GM12865 (cell line): ENCODE measurements around the gene F10.

ENCODE experiments used
- DNase-seq: peaks from one replicate; pipeline ENCODE4 v3.0.0; 2010; ENCODE audit warnings: low read depth
- H3K4me3 ChIP-seq: 2 replicates; pipeline ENCODE4 v1.5.1; 2011; ENCODE audit warnings: mild to moderate bottlenecking, low read depth, low read length, control low read depth
- CTCF ChIP-seq: IDR thresholded peaks from 2 replicates; pipeline ENCODE4 v1.5.1; 2011; ENCODE audit warnings: low read length, control low read depth, low read depth, inconsistent platforms; ENCODE audit not compliant: insufficient read depth; ENCODE audit errors: missing control alignments

Gene F10

DNA sequence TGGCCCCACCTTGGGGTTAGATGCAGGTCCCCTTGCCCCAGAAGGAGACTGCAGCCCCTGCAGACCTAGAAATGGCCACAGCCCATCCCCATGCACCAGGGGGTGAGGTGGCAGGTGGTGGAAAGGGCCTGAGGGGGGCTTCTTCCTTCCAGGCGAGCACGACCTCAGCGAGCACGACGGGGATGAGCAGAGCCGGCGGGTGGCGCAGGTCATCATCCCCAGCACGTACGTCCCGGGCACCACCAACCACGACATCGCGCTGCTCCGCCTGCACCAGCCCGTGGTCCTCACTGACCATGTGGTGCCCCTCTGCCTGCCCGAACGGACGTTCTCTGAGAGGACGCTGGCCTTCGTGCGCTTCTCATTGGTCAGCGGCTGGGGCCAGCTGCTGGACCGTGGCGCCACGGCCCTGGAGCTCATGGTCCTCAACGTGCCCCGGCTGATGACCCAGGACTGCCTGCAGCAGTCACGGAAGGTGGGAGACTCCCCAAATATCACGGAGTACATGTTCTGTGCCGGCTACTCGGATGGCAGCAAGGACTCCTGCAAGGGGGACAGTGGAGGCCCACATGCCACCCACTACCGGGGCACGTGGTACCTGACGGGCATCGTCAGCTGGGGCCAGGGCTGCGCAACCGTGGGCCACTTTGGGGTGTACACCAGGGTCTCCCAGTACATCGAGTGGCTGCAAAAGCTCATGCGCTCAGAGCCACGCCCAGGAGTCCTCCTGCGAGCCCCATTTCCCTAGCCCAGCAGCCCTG, 4.2 kb upstream of the F10 start:
- no peak overlapping the region for H3K4me3 ChIP-seq
- no peak for DNase-seq
- no peak for TF ChIP-seq CTCF

- no peak for DNase-seq
- no peak overlapping the region for H3K4me3 ChIP-seq
- no peak for TF ChIP-seq CTCF
Measured at GRCh38 chr13:113119166-113119821, 3.3 kb upstream of the F10 start.

DNA sequence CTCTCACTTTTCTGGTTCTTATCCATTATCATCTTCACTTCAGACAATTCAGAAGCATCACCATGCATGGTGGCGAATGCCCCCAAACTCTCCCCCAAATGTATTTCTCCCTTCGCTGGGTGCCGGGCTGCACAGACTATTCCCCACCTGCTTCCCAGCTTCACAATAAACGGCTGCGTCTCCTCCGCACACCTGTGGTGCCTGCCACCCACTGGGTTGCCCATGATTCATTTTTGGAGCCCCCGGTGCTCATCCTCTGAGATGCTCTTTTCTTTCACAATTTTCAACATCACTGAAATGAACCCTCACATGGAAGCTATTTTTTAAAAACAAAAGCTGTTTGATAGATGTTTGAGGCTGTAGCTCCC, 2.8 kb upstream of the F10 start:
- DNase-seq = no peak
- no peak for TF ChIP-seq CTCF
- no peak overlapping the region for H3K4me3 ChIP-seq

DNA sequence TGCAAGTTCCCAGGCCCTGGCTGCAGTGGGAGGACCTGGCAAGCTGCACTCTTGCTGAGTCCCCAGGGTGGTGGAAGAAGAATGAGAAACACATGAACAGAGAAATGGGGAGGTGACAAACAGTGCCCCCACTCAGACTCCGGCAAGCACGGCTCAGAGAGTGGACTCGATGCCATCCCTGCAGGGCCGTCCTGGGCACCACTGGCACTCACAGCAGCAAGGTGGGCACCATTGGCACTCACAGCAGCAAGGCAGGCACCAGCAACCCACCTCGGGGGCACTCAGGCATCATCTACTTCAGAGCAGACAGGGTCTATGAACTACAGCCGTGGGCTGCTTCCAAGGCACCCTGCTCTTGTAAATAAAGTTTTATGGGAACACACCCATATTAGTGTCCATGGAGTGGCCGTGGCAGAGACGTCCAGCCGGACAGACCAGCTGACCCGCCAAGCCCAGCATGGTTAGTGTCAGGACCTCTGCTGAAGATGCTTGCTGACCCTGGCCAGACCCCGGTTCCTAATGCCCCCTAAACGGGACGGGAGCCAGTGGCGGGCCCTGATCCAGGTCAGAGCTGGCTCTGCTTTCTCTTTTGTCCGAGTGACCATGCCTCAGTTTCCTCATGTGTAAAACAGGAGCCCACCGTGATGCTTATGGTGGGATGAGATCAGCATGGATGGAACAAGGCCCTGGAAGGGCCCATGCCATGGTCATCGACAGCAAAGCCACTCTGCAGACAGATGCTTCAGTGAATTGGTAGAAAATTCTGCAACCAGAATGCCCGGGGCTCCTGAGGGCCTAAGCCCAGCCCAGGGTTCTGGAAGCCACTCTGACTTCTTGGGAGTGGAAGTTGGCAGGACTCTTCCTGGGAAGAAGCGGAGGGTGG, 2.1 kb upstream of the F10 start:
- no peak overlapping the region for H3K4me3 ChIP-seq
- TF ChIP-seq CTCF = no peak
- DNase-seq = no peak

- H3K4me3 ChIP-seq = no peak overlapping the region
- no peak for TF ChIP-seq CTCF
- DNase-seq = no peak
Measured at GRCh38 chr13:113121183-113121927, 1.2 kb upstream of the F10 start.

DNA sequence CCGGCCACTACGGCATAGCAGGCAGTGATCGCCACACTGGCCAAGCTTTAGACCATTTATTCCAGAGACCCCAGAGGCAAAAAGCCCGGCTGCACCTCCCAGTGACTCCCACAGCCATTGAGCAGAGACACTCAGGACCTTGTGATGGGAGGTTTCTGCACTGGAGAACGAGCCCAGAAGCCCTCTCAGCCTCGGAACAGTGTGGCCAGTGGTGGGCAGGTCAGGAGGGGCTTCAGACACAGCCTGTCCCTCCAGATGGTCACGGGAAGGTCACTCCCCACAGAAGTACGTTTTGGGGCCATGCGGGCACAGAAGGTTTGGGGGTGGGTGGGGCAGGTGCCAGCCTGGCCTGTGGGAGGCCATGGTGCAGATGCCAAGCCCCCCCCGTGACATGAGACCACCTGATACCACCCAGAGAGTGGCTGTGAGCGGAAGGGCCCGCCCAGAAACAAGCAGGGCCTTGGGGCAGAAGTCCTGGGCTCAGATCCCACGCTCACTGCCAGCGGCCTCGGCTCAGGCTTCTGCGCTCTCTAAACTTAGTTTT, 599 bp upstream of the F10 start:
- H3K4me3 ChIP-seq = no peak overlapping the region
- TF ChIP-seq CTCF = no peak
- no peak for DNase-seq
